Measurements from ENCODE around the gene MSRB3. TPM values are rescaled to one million over a fixed set of nuclear protein-coding genes. Genes with fewer than 3 reads are reported as not detected.
A peak's percentile ranks its signal among the peaks of the same experiment; 100 is the strongest.
"Not testable (repeated sequence)": the region's sequence is repeated elsewhere in the genome, so short reads cannot be mapped to it uniquely, and the experiment has no call there.

MSRB3 gene
- total RNA-seq, 2 experiments from 2014 or later, result not detected

GRCh38 chr12:65274602-65275272 lies 3.7 kb upstream of the MSRB3 start:
- CTCF ChIA-PET, result no interaction called here
- DNase-seq, result no peak
- Mint-ChIP-seq H3K27ac (no peak overlapping the region), H3K36me3 (ENCODE audit: low read depth) (no peaks in the 10 kb centered on the region), H3K4me1 (ENCODE audit: low read depth) (peaks cover 2% of the 10 kb centered on the region), H3K9me3 (no peaks in the 10 kb centered on the region), H3K27me3 (ENCODE audit: low read depth) (peaks cover 32% of the 10 kb centered on the region), H3K4me3 (no peak overlapping the region)
- intact Hi-C loops (cut with micrococcal nuclease), result no loop called here

GRCh38 chr12:65275627-65276026 lies 2.9 kb upstream of the MSRB3 start:
- CTCF ChIA-PET, result no interaction called here
- intact Hi-C loops (cut with micrococcal nuclease), result no loop called here
- Mint-ChIP-seq H3K4me1 (ENCODE audit: low read depth) (peaks cover 2% of the 10 kb centered on the region), H3K36me3 (ENCODE audit: low read depth) (no peaks in the 10 kb centered on the region), H3K4me3 (no peak overlapping the region), H3K9me3 (no peaks in the 10 kb centered on the region), H3K27me3 (ENCODE audit: low read depth) (peaks cover 38% of the 10 kb centered on the region), H3K27ac (no peak overlapping the region)
- no peak for DNase-seq

- Mint-ChIP-seq H3K36me3 (ENCODE audit: low read depth) (no peaks in the 10 kb centered on the region), H3K4me3 (no peak overlapping the region), H3K9me3 (no peaks in the 10 kb centered on the region), H3K27ac (no peak overlapping the region), H3K4me1 (ENCODE audit: low read depth) (peaks cover 2% of the 10 kb centered on the region), H3K27me3 (ENCODE audit: low read depth) (peaks cover 43% of the 10 kb centered on the region)
- intact Hi-C loops (cut with micrococcal nuclease), result no loop called here
- no peak for DNase-seq
- CTCF ChIA-PET, result no interaction called here
Observed at GRCh38 chr12:65276916-65277530, 1.5 kb upstream of the MSRB3 start.

- peaks cover 2% of the 10 kb centered on the region for H3K4me1 Mint-ChIP-seq (ENCODE audit: low read depth)
- H3K9me3 Mint-ChIP-seq, result no peaks in the 10 kb centered on the region
- no peaks in the 10 kb centered on the region for H3K36me3 Mint-ChIP-seq (ENCODE audit: low read depth)
- intact Hi-C loops (cut with micrococcal nuclease), result no loop called here
- peak overlapping the region; percentile 61 for H3K4me3 Mint-ChIP-seq
- no peak overlapping the region for H3K27ac Mint-ChIP-seq
- peaks cover 47% of the 10 kb centered on the region for H3K27me3 Mint-ChIP-seq (ENCODE audit: low read depth)
- CTCF ChIA-PET, result no interaction called here
- no peak for DNase-seq
Observed at GRCh38 chr12:65277994-65278575, 398 bp upstream of the MSRB3 start.

- no peaks in the 10 kb centered on the region for H3K9me3 Mint-ChIP-seq
- H3K27ac Mint-ChIP-seq, result no peak overlapping the region
- H3K4me3 Mint-ChIP-seq, result peak overlapping the region; percentile 61
- CTCF ChIA-PET, result interaction anchor here (0.9 kb wide), 1 partner anchor 277 kb away, joined by 3 read pairs; no protein-coding TSS in a partner anchor
- H3K36me3 Mint-ChIP-seq (ENCODE audit: low read depth), result no peaks in the 10 kb centered on the region
- intact Hi-C loops (cut with micrococcal nuclease), result loop anchor here (5.0 kb wide), 2 partner anchors 157 to 477 kb away; partner anchors contain the start of gene WIF1
- peaks cover 44% of the 10 kb centered on the region for H3K27me3 Mint-ChIP-seq (ENCODE audit: low read depth)
- peaks cover 2% of the 10 kb centered on the region for H3K4me1 Mint-ChIP-seq (ENCODE audit: low read depth)
- DNase-seq, result no peak
Observed at GRCh38 chr12:65279369-65280112, 1.1 kb downstream of the MSRB3 start.

- Mint-ChIP-seq H3K36me3 (ENCODE audit: low read depth) (no peaks in the 10 kb centered on the region), H3K27me3 (ENCODE audit: low read depth) (peaks cover 42% of the 10 kb centered on the region)
- CTCF ChIA-PET, result interaction anchor here (0.9 to 1.1 kb wide), 2 partner anchors 277 to 667 kb away, joined by 3 to 4 read pairs; no protein-coding TSS in a partner anchor
Observed at GRCh38 chr12:65280306-65280705, 1.8 kb downstream of the MSRB3 start.

GRCh38 chr12:65282840-65283239 lies 4.4 kb downstream of the MSRB3 start:
- H3K36me3 Mint-ChIP-seq (ENCODE audit: low read depth), result no peaks in the 10 kb centered on the region
- peaks cover 31% of the 10 kb centered on the region for H3K27me3 Mint-ChIP-seq (ENCODE audit: low read depth)
- peaks cover 2% of the 10 kb centered on the region for H3K4me1 Mint-ChIP-seq (ENCODE audit: low read depth)
- no peak for DNase-seq
- no peak overlapping the region for H3K27ac Mint-ChIP-seq
- intact Hi-C loops (cut with micrococcal nuclease), result loop anchor here (1.0 to 5.0 kb wide), 3 partner anchors 161 to 481 kb away; partner anchors contain the start of gene WIF1
- CTCF ChIA-PET, result no interaction called here
- no peaks in the 10 kb centered on the region for H3K9me3 Mint-ChIP-seq
- H3K4me3 Mint-ChIP-seq, result no peak overlapping the region

More at GRCh38 chr12:65280306-65280705, 1.8 kb downstream of the MSRB3 start:
- Mint-ChIP-seq H3K27ac (no peak overlapping the region), H3K4me3 (no peak overlapping the region), H3K9me3 (no peaks in the 10 kb centered on the region), H3K4me1 (ENCODE audit: low read depth) (peaks cover 2% of the 10 kb centered on the region)
- intact Hi-C loops (cut with micrococcal nuclease), result loop anchor here (5.0 kb wide), 2 partner anchors 158 to 478 kb away; partner anchors contain the start of gene WIF1
- no peak for DNase-seq

- peaks cover 19% of the 10 kb centered on the region for H3K27me3 Mint-ChIP-seq (ENCODE audit: low read depth)
- H3K27ac Mint-ChIP-seq; H3K9me3 Mint-ChIP-seq; H3K36me3 Mint-ChIP-seq (ENCODE audit: low read depth); DNase-seq; intact Hi-C loops (cut with micrococcal nuclease); H3K4me3 Mint-ChIP-seq; H3K4me1 Mint-ChIP-seq (ENCODE audit: low read depth): not testable (repeated sequence)
- CTCF ChIA-PET, result interaction anchor here (0.6 kb wide), 1 partner anchor 15 kb away, joined by 3 read pairs; no protein-coding TSS in a partner anchor
Observed at GRCh38 chr12:65285532-65285931, 7.0 kb downstream of the MSRB3 start.

GRCh38 chr12:65287426-65287825 lies 8.9 kb downstream of the MSRB3 start:
- intact Hi-C loops (cut with micrococcal nuclease), result no loop called here
- no peaks in the 10 kb centered on the region for H3K9me3 Mint-ChIP-seq
- no peak overlapping the region for H3K27ac Mint-ChIP-seq
- CTCF ChIA-PET, result no interaction called here
- no peaks in the 10 kb centered on the region for H3K4me1 Mint-ChIP-seq (ENCODE audit: low read depth)
- peaks cover 12% of the 10 kb centered on the region for H3K27me3 Mint-ChIP-seq (ENCODE audit: low read depth)
- DNase-seq, result no peak
- H3K36me3 Mint-ChIP-seq (ENCODE audit: low read depth), result no peaks in the 10 kb centered on the region
- no peak overlapping the region for H3K4me3 Mint-ChIP-seq

GRCh38 chr12:65292241-65292640 lies 13.8 kb downstream of the MSRB3 start:
- intact Hi-C loops (cut with micrococcal nuclease), result no loop called here
- H3K36me3 Mint-ChIP-seq (ENCODE audit: low read depth), result no peaks in the 10 kb centered on the region
- peaks cover 10% of the 10 kb centered on the region for H3K27me3 Mint-ChIP-seq (ENCODE audit: low read depth)
- no peak for DNase-seq
- H3K27ac Mint-ChIP-seq, result no peak overlapping the region
- H3K4me1 Mint-ChIP-seq (ENCODE audit: low read depth), result no peaks in the 10 kb centered on the region
- CTCF ChIA-PET, result no interaction called here
- no peak overlapping the region for H3K4me3 Mint-ChIP-seq
- no peaks in the 10 kb centered on the region for H3K9me3 Mint-ChIP-seq

GRCh38 chr12:65293735-65294134 lies 15.3 kb downstream of the MSRB3 start:
- H3K27ac Mint-ChIP-seq, result no peak overlapping the region
- no peaks in the 10 kb centered on the region for H3K4me1 Mint-ChIP-seq (ENCODE audit: low read depth)
- H3K27me3 Mint-ChIP-seq (ENCODE audit: low read depth), result peaks cover 10% of the 10 kb centered on the region
- intact Hi-C loops (cut with micrococcal nuclease), result no loop called here
- H3K36me3 Mint-ChIP-seq (ENCODE audit: low read depth), result no peaks in the 10 kb centered on the region
- DNase-seq, result no peak
- CTCF ChIA-PET, result interaction anchor here (0.9 kb wide), 1 partner anchor 12 kb away, joined by 3 read pairs; no protein-coding TSS in a partner anchor
- no peaks in the 10 kb centered on the region for H3K9me3 Mint-ChIP-seq
- no peak overlapping the region for H3K4me3 Mint-ChIP-seq

GRCh38 chr12:65294641-65295262 lies 16.3 kb downstream of the MSRB3 start:
- DNase-seq, result no peak
- Mint-ChIP-seq H3K4me3 (no peak overlapping the region), H3K27ac (no peak overlapping the region), H3K4me1 (ENCODE audit: low read depth) (no peaks in the 10 kb centered on the region), H3K27me3 (ENCODE audit: low read depth) (peaks cover 13% of the 10 kb centered on the region), H3K36me3 (ENCODE audit: low read depth) (no peaks in the 10 kb centered on the region), H3K9me3 (no peaks in the 10 kb centered on the region)
- CTCF ChIA-PET, result no interaction called here
- intact Hi-C loops (cut with micrococcal nuclease), result no loop called here

Data from activated naive CD4-positive, alpha-beta T cell treated with anti-CD3 and anti-CD28 coated beads for 36 hours (primary cell).